ENCODE measurements around the gene NPY4R2. TPM values are rescaled to one million over a fixed set of nuclear protein-coding genes. Genes with fewer than 3 reads are reported as not detected.
"Not testable (repeated sequence)": the region's sequence is repeated elsewhere in the genome, so short reads cannot be mapped to it uniquely, and the experiment has no call there.

NPY4R2 gene
- total RNA-seq: 10 to 100 TPM in 2 of 3 donors, 1 to 10 TPM in 1; 4.4 to 22.8 (median 18.9) TPM
- long read RNA-seq, donor 1, partial matches to known transcripts: 0 of 5 reads
- long read RNA-seq, donor 1, other reads (novel, unspliced or antisense): 3 of 5 reads
- long read RNA-seq, donor 2: 0 reads

GRCh38 chr10:47918475-47918874, at the start of gene NPY4R2:
Gene NPY4R2, plus strand, starts transcription at chr10:47918662. Its CDS starts 3,326 bp downstream, at chr10:47921988.
- ATAC-seq; H3K36me3 ChIP-seq (ENCODE audit: low read depth); DNase-seq; H3K4me3 ChIP-seq; H3K4me1 ChIP-seq (ENCODE audit: low read depth); intact Hi-C loops (cut with DNase I, micrococcal nuclease); H3K9me3 ChIP-seq: not testable (repeated sequence)

- H3K4me1 ChIP-seq (ENCODE audit: low read depth); DNase-seq; intact Hi-C loops (cut with DNase I, micrococcal nuclease); ATAC-seq; H3K4me3 ChIP-seq; H3K36me3 ChIP-seq (ENCODE audit: low read depth); H3K9me3 ChIP-seq: not testable (repeated sequence)
These were observed 47.6 kb upstream of the NPY4R2 start for GRCh38 chr10:47870887-47871286.

- ATAC-seq: peak; percentile 81
- H3K36me3 ChIP-seq (ENCODE audit: low read depth); DNase-seq; intact Hi-C loops (cut with DNase I, micrococcal nuclease); H3K4me1 ChIP-seq (ENCODE audit: low read depth); H3K9me3 ChIP-seq; H3K4me3 ChIP-seq: not testable (repeated sequence)
These were observed 46.8 kb upstream of the NPY4R2 start for GRCh38 chr10:47871485-47872180.

- ATAC-seq: peak; percentile 74
- H3K9me3 ChIP-seq; intact Hi-C loops (cut with DNase I, micrococcal nuclease); H3K36me3 ChIP-seq (ENCODE audit: low read depth); H3K4me3 ChIP-seq; DNase-seq; H3K4me1 ChIP-seq (ENCODE audit: low read depth): not testable (repeated sequence)
These were observed 46.2 kb upstream of the NPY4R2 start for GRCh38 chr10:47872236-47872635.

- H3K4me3 ChIP-seq; DNase-seq; intact Hi-C loops (cut with DNase I, micrococcal nuclease); H3K36me3 ChIP-seq (ENCODE audit: low read depth); H3K4me1 ChIP-seq (ENCODE audit: low read depth); H3K9me3 ChIP-seq: not testable (repeated sequence)
- peak; percentile 85 for ATAC-seq
These were observed 34.2 kb upstream of the NPY4R2 start for GRCh38 chr10:47884239-47884638.

GRCh38 chr10:47884934-47885333, 33.5 kb upstream of the NPY4R2 start:
- H3K4me1 ChIP-seq (ENCODE audit: low read depth); H3K36me3 ChIP-seq (ENCODE audit: low read depth); ATAC-seq; H3K4me3 ChIP-seq; H3K9me3 ChIP-seq; intact Hi-C loops (cut with DNase I, micrococcal nuclease); DNase-seq: not testable (repeated sequence)

- H3K4me3 ChIP-seq; H3K36me3 ChIP-seq (ENCODE audit: low read depth); intact Hi-C loops (cut with DNase I, micrococcal nuclease); H3K9me3 ChIP-seq; H3K4me1 ChIP-seq (ENCODE audit: low read depth); DNase-seq: not testable (repeated sequence)
- peak; percentile 79 for ATAC-seq
These were observed 32.1 kb upstream of the NPY4R2 start for GRCh38 chr10:47886356-47886755.

DNA sequence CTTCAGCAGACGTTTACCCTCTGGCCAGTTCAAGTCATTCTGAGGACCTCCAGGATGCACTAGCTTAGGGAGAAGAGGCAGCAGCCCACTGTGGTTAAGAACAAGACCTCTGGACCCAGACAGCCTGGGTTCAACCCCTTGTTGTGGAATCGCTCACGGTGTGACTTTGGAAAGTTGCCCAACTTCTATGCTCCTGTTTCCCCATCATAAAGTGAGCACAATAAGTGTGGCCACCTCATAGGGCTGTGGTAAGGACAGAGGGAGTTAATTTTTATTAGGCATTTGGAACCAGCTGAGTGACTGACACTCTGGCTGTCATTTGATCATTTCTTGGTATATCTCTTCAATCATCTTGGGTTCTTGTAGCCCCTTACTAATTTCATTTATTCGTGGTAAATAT, 31.6 kb upstream of the NPY4R2 start:
- H3K4me1 ChIP-seq (ENCODE audit: low read depth); H3K36me3 ChIP-seq (ENCODE audit: low read depth); intact Hi-C loops (cut with DNase I, micrococcal nuclease); DNase-seq; H3K9me3 ChIP-seq; H3K4me3 ChIP-seq: not testable (repeated sequence)
- peak; percentile 74 for ATAC-seq

GRCh38 chr10:47890737-47891136, 27.7 kb upstream of the NPY4R2 start:
- H3K4me3 ChIP-seq; DNase-seq; H3K4me1 ChIP-seq (ENCODE audit: low read depth); H3K9me3 ChIP-seq; intact Hi-C loops (cut with DNase I, micrococcal nuclease); H3K36me3 ChIP-seq (ENCODE audit: low read depth): not testable (repeated sequence)
- peak; percentile 37 for ATAC-seq

DNA sequence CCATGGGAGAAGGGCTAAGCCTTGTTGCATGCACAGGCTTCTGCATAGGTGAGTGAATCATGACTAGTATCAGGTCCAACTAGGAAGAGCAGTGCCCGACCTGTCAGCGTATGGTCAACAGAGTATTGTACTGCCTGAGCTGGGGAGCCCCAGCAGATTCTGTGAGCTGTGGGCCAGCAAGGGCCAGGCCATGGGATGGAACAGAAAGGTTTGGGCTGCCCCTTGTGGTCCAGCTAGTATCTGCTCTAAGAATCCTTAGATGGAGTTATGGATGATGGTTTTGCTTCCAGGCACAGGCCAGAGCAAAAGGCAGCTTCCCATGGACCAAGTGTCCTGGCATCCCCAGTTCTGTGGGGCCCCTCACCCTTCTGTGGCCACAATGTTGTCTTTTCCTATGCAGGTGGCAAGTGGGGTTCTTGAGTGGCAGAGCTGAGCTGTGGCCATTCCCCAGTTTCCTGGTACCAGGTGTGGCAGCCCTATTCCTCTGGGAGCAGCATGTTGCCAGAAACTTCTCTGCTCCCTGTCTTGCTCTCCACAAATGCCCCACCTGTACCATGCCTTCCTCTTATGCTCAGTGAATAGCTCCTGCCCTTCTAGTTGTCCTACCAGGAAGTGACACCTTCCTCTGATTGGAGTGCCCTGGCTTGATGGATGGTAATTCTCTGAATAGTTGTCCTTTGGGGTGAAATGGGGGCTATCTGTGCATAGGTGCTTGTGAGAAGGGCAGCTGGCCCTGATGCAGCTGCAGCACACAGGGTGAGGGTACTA, 25.8 kb upstream of the NPY4R2 start:
- H3K36me3 ChIP-seq (ENCODE audit: low read depth); intact Hi-C loops (cut with DNase I, micrococcal nuclease); H3K4me1 ChIP-seq (ENCODE audit: low read depth); H3K9me3 ChIP-seq; DNase-seq; H3K4me3 ChIP-seq: not testable (repeated sequence)
- peak; percentile 58 for ATAC-seq

GRCh38 chr10:47894571-47894970, 23.9 kb upstream of the NPY4R2 start:
- ATAC-seq: peak; percentile 16
- intact Hi-C loops (cut with DNase I, micrococcal nuclease): not testable (repeated sequence)

GRCh38 chr10:47897813-47898212, 20.6 kb upstream of the NPY4R2 start:
- ATAC-seq; H3K36me3 ChIP-seq (ENCODE audit: low read depth); H3K4me1 ChIP-seq (ENCODE audit: low read depth); H3K9me3 ChIP-seq; intact Hi-C loops (cut with DNase I, micrococcal nuclease); H3K4me3 ChIP-seq; DNase-seq: not testable (repeated sequence)

More at GRCh38 chr10:47894571-47894970, 23.9 kb upstream of the NPY4R2 start:
- DNase-seq; H3K36me3 ChIP-seq (ENCODE audit: low read depth); H3K4me3 ChIP-seq; H3K9me3 ChIP-seq; H3K4me1 ChIP-seq (ENCODE audit: low read depth): not testable (repeated sequence)

DNA sequence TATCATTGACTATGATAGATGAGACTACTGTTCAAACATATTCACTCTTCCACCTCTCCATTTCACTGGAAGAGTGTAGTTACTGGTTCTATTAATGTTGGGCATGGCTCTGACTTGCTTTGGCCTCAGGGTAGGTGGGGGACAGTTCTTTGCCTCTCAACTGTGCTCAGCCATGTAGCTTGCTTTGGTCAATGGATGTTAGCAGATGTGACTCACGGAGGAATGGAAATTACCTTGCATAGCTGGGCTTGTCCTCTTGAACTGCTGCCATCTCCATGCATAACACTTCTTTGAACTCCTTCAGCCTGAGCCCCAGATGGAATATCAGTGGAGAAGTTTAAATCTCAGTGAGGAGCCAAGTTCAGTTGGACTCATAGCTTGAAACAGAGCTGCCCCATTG, 9.1 kb upstream of the NPY4R2 start:
- H3K36me3 ChIP-seq (ENCODE audit: low read depth); H3K4me3 ChIP-seq; DNase-seq; H3K9me3 ChIP-seq; intact Hi-C loops (cut with DNase I, micrococcal nuclease); H3K4me1 ChIP-seq (ENCODE audit: low read depth): not testable (repeated sequence)
- ATAC-seq: peak; percentile 50

GRCh38 chr10:47910486-47910885, 8.0 kb upstream of the NPY4R2 start:
- H3K9me3 ChIP-seq; intact Hi-C loops (cut with DNase I, micrococcal nuclease); H3K4me1 ChIP-seq (ENCODE audit: low read depth); H3K36me3 ChIP-seq (ENCODE audit: low read depth); H3K4me3 ChIP-seq: not testable (repeated sequence)
- DNase-seq: peak in 2 of 3 donors; percentile 32 to 35
- peak; percentile 95 for ATAC-seq
